Measurements from ENCODE around the gene TANGO2.

TANGO2 gene

DNA sequence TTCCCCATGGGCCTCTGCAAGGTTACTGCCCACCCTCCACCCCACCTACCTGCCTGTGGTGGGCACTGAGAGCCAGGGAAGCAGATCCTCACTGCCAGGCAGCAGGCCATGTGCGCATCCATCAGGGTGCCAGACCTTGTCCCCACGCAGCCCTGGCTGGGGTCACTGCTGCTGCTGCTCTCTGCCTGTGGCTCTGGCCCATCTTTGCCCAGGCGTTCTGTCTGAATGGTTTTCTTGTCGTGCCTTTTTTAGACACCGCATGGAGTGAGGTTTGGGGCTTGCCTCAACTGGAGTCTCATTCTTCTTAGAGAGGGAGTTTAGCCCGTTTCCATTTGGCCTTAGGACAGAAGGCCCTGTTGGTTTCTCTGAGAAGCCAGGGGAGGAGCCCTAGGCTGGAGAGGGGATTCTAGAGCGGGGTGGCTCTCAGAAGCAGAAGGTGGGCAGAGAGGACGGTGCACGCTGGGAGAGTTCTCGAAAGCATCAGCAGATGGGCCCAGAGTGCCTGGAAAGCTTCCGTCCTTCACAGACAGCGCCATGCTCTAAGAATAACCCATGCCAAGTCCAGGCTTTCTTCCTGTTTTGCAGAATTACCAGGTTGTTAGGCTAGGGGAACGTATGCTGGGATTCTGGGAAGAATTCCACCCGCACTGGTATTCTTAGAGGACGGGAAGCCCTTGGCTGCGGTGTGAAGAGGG lies 8.1 kb downstream of the TANGO2 start:
- H3K27ac ChIP-seq (ENCODE audit: low read depth, low read length, poor library complexity, severe bottlenecking): no peak overlapping the region
- peaks cover 24% of the 10 kb centered on the region for H3K4me1 ChIP-seq (ENCODE audit: insufficient read depth, low read length, severe bottlenecking)
- H3K9ac ChIP-seq (ENCODE audit: low read length): no peak overlapping the region
- H3K36me3 ChIP-seq (ENCODE audit: insufficient read depth, low read length): 0 out of 2 replicates have a peak, but pooled peaks cover 4% of the 10 kb centered on the region
- no peak overlapping the region for H2AFZ ChIP-seq (ENCODE audit: low read length)
- no peak overlapping the region for H3K4me2 ChIP-seq (ENCODE audit: low read length)
- H3K27me3 ChIP-seq (ENCODE audit: insufficient read depth, low read length): no peaks in the 10 kb centered on the region
- TF ChIP-seq CTCF (IDR thresholded peaks at IDR 0.05; ENCODE audit: low read length) (no peak), EZH2 (IDR thresholded peaks at IDR 0.05; ENCODE audit: borderline replicate concordance, low read length) (no peak)
- no peaks in the 10 kb centered on the region for H3K9me3 ChIP-seq (ENCODE audit: low read length)
- H3K9me2 ChIP-seq (ENCODE audit: low read depth, low read length): no peaks in the 10 kb centered on the region
- no peaks in the 10 kb centered on the region for H4K20me1 ChIP-seq (ENCODE audit: insufficient read depth, low read length)
- no peaks in the 10 kb centered on the region for H3K79me2 ChIP-seq (ENCODE audit: insufficient read depth, low read length)
- no peaks in the 10 kb centered on the region for H3F3A ChIP-seq (ENCODE audit: insufficient read depth, low read length)
- no peak overlapping the region for H3K4me3 ChIP-seq (ENCODE audit: low read depth, low read length, poor library complexity, severe bottlenecking)

DNA sequence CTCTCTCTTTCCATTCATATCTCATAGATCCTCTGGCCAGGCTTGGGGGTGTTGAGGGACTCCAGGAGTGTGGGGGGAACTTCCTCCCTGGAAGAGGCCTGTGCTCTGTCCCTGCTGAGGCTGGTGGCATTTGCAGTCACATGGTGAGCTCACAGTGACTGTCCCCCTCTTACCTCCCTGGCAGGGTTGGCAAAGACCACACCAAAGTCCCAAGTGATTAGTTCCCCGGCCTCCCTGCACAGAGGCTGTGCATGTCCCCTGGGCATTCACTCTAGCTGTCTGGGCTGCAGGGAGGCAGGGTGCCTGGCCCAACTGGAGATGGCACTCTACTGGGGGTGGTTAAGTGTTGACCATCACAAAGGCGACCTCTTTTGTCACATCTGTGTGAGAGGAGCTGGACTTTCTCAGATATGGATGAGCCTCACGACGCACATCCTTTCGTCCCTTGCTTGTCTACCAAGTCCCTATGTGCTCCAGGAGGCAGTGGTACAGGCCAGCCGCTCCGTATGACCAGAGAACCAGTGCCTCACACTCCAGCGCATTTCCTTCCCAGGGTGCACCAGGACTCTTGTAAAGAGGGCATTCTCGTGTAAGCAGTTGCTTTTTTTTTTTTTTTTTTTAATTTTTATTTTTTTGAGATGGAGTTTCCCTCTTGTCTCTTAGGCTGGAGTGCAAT lies 8.8 kb downstream of the TANGO2 start:
- no peak overlapping the region for H3K9ac ChIP-seq (ENCODE audit: low read length)
- no peak overlapping the region for H2AFZ ChIP-seq (ENCODE audit: low read length)
- H3K4me1 ChIP-seq (ENCODE audit: insufficient read depth, low read length, severe bottlenecking): peaks cover 30% of the 10 kb centered on the region
- no peaks in the 10 kb centered on the region for H4K20me1 ChIP-seq (ENCODE audit: insufficient read depth, low read length)
- no peaks in the 10 kb centered on the region for H3K9me2 ChIP-seq (ENCODE audit: low read depth, low read length)
- no peaks in the 10 kb centered on the region for H3K27me3 ChIP-seq (ENCODE audit: insufficient read depth, low read length)
- no peak overlapping the region for H3K4me3 ChIP-seq (ENCODE audit: low read depth, low read length, poor library complexity, severe bottlenecking)
- no peak overlapping the region for H3K4me2 ChIP-seq (ENCODE audit: low read length)
- H3K27ac ChIP-seq (ENCODE audit: low read depth, low read length, poor library complexity, severe bottlenecking): no peak overlapping the region
- peaks cover 4% of the 10 kb centered on the region; the same call in 1 of the 2 replicates for H3K9me3 ChIP-seq (ENCODE audit: low read length)
- TF ChIP-seq EZH2 (IDR thresholded peaks at IDR 0.05; ENCODE audit: borderline replicate concordance, low read length) (no peak), CTCF (IDR thresholded peaks at IDR 0.05; ENCODE audit: low read length) (no peak)
- no peaks in the 10 kb centered on the region for H3K79me2 ChIP-seq (ENCODE audit: insufficient read depth, low read length)
- H3K36me3 ChIP-seq (ENCODE audit: insufficient read depth, low read length): peaks cover 4% of the 10 kb centered on the region
- no peaks in the 10 kb centered on the region for H3F3A ChIP-seq (ENCODE audit: insufficient read depth, low read length)

DNA sequence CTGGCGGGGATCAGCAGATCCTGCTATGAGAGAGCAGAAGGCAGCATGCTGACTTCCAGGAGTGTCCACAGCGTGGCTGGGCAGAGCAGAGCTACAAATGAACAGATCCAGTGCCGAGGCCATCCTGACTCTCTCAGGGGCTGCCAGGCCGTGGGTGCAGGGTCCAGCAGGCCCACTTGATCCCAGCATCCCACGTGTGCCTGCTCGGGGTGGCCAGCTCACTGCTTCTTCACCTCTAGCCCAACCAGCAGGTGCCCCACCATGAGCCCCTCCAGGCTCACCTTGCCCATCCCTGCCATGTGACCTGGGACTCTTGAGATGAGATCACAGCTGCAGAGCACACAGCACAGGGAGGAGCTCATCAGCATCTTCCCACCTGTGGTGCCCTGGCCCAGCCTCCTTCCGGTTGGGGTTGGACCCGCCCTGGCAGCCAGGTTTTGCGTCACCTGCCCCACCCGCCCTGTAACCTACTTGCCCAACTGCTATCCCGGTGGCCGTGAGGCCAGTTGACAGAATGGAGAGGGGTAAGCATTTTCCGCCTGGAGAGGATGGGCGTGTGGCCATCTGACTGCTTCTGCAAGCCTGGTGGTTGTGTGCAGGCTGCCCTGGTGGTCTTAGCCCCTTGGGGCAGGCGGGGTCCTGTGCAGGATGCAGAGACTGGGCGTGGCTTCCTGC lies 11.0 kb downstream of the TANGO2 start:
- Histone ChIP-seq H3K27me3 (ENCODE audit: insufficient read depth, low read length) (no peaks in the 10 kb centered on the region), H3K4me2 (ENCODE audit: low read length) (peak overlapping the region; percentile 23; the same call in 1 of the 2 replicates), H3K79me2 (ENCODE audit: insufficient read depth, low read length) (no peaks in the 10 kb centered on the region), H3K9me2 (ENCODE audit: low read depth, low read length) (no peaks in the 10 kb centered on the region), H3K36me3 (ENCODE audit: insufficient read depth, low read length) (peaks cover 8% of the 10 kb centered on the region), H3K9ac (ENCODE audit: low read length) (no peak overlapping the region), H2AFZ (ENCODE audit: low read length) (no peak overlapping the region), H3K27ac (ENCODE audit: low read depth, low read length, poor library complexity, severe bottlenecking) (peak overlapping the region; percentile 23), H3F3A (ENCODE audit: insufficient read depth, low read length) (no peaks in the 10 kb centered on the region), H4K20me1 (ENCODE audit: insufficient read depth, low read length) (no peaks in the 10 kb centered on the region), H3K4me3 (ENCODE audit: low read depth, low read length, poor library complexity, severe bottlenecking) (no peak overlapping the region), H3K4me1 (ENCODE audit: insufficient read depth, low read length, severe bottlenecking) (peaks cover 30% of the 10 kb centered on the region), H3K9me3 (ENCODE audit: low read length) (peaks cover 6% of the 10 kb centered on the region; the same call in 1 of the 2 replicates)
- TF ChIP-seq EZH2 (IDR thresholded peaks at IDR 0.05; ENCODE audit: borderline replicate concordance, low read length): no peak
- TF ChIP-seq CTCF (IDR thresholded peaks at IDR 0.05; ENCODE audit: low read length): no peak
